ENCODE measurements around the gene BAZ2A.

DNA sequence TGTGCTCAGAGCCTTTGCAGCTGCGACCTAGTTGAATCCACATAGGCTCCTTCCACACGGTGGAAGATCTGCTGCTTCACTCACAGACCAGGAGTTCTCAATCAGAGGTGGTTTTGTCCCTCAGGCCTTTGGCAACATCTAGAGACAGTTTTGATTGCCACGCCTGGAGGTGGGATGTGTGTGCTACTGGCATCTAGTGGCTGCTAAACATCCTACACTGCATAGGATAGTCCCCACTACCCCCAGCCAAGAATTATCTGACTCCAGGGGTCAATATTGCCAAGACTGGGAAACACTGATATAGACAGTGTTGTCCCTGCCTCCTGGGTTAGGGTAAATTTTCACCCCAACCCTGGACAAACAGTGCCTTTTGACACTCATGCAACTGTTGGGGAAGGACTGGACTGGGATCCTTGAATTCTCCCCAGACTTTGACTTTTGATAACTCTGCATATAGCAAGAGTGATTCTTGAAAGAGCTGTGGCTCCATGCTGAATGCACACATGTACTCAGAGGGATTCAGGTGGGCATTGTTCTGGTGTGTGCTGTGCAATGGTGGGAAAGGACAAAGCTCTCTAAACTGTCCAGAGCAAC, 39.8 kb downstream of the BAZ2A start:
- TF ChIP-seq EZH2 (IDR thresholded peaks at IDR 0.05; ENCODE audit: insufficient read depth, poor library complexity, severe bottlenecking) (no peak), EZH2phosphoT487 (IDR thresholded peaks at IDR 0.05; ENCODE audit: insufficient read depth, low read depth) (no peak)

All from GM23248 (cell line).